CD1c-positive myeloid dendritic cell (primary cell): ENCODE data around the gene PILRA.
"Not testable (repeated sequence)": the region's sequence is repeated elsewhere in the genome, so short reads cannot be mapped to it uniquely, and the experiment has no call there.

Source experiments
- DNase-seq: peaks from one replicate; pipeline ENCODE4 v3.0.0-alpha.2; 2016; ENCODE audit errors: extremely low spot score

The PILRA gene

GRCh38 chr7:100373261-100373831, at the start of gene PILRA:
Gene PILRA (plus strand): TSS chr7:100373487. CDS start chr7:100373657, 170 bp downstream.
- DNase-seq = peak; percentile 79

- DNase-seq = not testable (repeated sequence)
Measured at GRCh38 chr7:100324194-100324593, 49.1 kb upstream of the PILRA start.

GRCh38 chr7:100325671-100326070, 47.6 kb upstream of the PILRA start:
- not testable (repeated sequence) for DNase-seq

- DNase-seq = not testable (repeated sequence)
Measured at GRCh38 chr7:100326914-100327313, 46.4 kb upstream of the PILRA start.

GRCh38 chr7:100335566-100336466, 37.5 kb upstream of the PILRA start:
- DNase-seq = peak; percentile 93

GRCh38 chr7:100338083-100338696, 35.1 kb upstream of the PILRA start:
- DNase-seq = not testable (repeated sequence)

- not testable (repeated sequence) for DNase-seq
Measured at GRCh38 chr7:100341286-100341685, 32.0 kb upstream of the PILRA start.

GRCh38 chr7:100342765-100343164, 30.5 kb upstream of the PILRA start:
- DNase-seq = no peak

- not testable (repeated sequence) for DNase-seq
Measured at GRCh38 chr7:100344124-100344559, 29.1 kb upstream of the PILRA start.

- DNase-seq = peak; percentile 65
Measured at GRCh38 chr7:100344560-100345287, 28.6 kb upstream of the PILRA start.

- peak; percentile 38 for DNase-seq
Measured at GRCh38 chr7:100345288-100345672, 28.0 kb upstream of the PILRA start.

- DNase-seq = no peak
Measured at GRCh38 chr7:100346921-100347320, 26.4 kb upstream of the PILRA start.

- no peak for DNase-seq
Measured at GRCh38 chr7:100348805-100349204, 24.5 kb upstream of the PILRA start.

- no peak for DNase-seq
Measured at GRCh38 chr7:100349757-100350156, 23.5 kb upstream of the PILRA start.

- DNase-seq = no peak
Measured at GRCh38 chr7:100351657-100352058, 21.6 kb upstream of the PILRA start.

GRCh38 chr7:100352230-100352781, 21.0 kb upstream of the PILRA start:
- not testable (repeated sequence) for DNase-seq

- DNase-seq = no peak
Measured at GRCh38 chr7:100352984-100353684, 20.2 kb upstream of the PILRA start.

- no peak for DNase-seq
Measured at GRCh38 chr7:100353685-100354330, 19.5 kb upstream of the PILRA start.

GRCh38 chr7:100356416-100357068, 16.7 kb upstream of the PILRA start:
- DNase-seq = no peak

GRCh38 chr7:100357131-100357561, 16.1 kb upstream of the PILRA start:
- DNase-seq = no peak
